A549 (cell line): ENCODE data around the gene PDE8B. TPM values are rescaled to one million over a fixed set of nuclear protein-coding genes. Genes with fewer than 3 reads are reported as not detected.
A peak's percentile ranks its signal among the peaks of the same experiment; 100 is the strongest.

Experiments used
- ATAC-seq, 2 experiments: fragments of 200-7000 bp in 1 of 2; fragments of >200 bp in 1 of 2; cut with Nextera tagmentation in 1 of 2; cut with Tn5 transposase in 1 of 2; 3 replicates each; pipeline versions ENCODE4 v1.8.0 to v1.9.1; 2018 to 2020; ENCODE audit warnings: mild to moderate bottlenecking in 1 of 2, moderate library complexity in 1 of 2
- CTCF ChIA-PET: fragments of 300-600 bp; sonication (Branson Sonifier 250); formaldehyde crosslinking; extraction: SDS; loops from one replicate; lab custom pipeline; 2021; ENCODE audit warnings: antibody characterized with exemption, inconsistent platforms; lab: Yijun Ruan, JAX
- POLR2A ChIA-PET: fragments of 350-600 bp; formaldehyde crosslinking; extraction: SDS; loops from one replicate; lab custom pipeline; 2021; ENCODE audit warnings: antibody characterized with exemption, inconsistent platforms; lab: Yijun Ruan, JAX
- DNase-seq, 2 experiments: peaks; one replicate each; pipeline versions ENCODE4 v3.0.0 to v3.0.0-alpha.2; 2011 to 2016; ENCODE audit warnings: low read depth in 1 of 2, low spot score in 1 of 2
- FAIRE-seq: peaks from 2 replicates; lab custom pipeline; 2011; peaks lifted over from hg19 to GRCh38; lab: Jason Lieb, UNC
- H3K27ac ChIP-seq, 2 experiments: fragments of >200 bp; sonication (Bioruptor Twin); formaldehyde crosslinking; 3 replicates each; pipeline ENCODE4 v1.5.1; 2016 to 2017
- H3K4me1 ChIP-seq: fragments of >200 bp; sonication (Bioruptor Twin); formaldehyde crosslinking; 3 replicates; pipeline ENCODE4 v1.6.1; 2016
- H3K4me2 ChIP-seq: fragments of >200 bp; sonication (Bioruptor Twin); formaldehyde crosslinking; 3 replicates; pipeline ENCODE4 v1.6.1; 2016
- H3K4me3 ChIP-seq: fragments of >200 bp; sonication (Bioruptor Twin); formaldehyde crosslinking; 3 replicates; pipeline ENCODE4 v1.5.1; 2016
- H3K9me3 ChIP-seq: fragments of >200 bp; sonication (Bioruptor Twin); formaldehyde crosslinking; 3 replicates; pipeline ENCODE4 v1.6.1; 2016
- CBX2 ChIP-seq: fragments of 200-600 bp; sonication (generic); IDR thresholded peaks from 2 replicates; pipeline ENCODE4 v1.6.1; 2016; ENCODE audit warnings: low read depth, mild to moderate bottlenecking, borderline replicate concordance
- CEBPB ChIP-seq, 2 experiments: fragments of >200 bp in 1 of 2; sonication (Bioruptor Twin) in 1 of 2; formaldehyde crosslinking in 1 of 2; IDR thresholded peaks; 2 replicates each; pipeline ENCODE4 v1.6.1; 2012 to 2016
- CHD4 ChIP-seq: fragments of 200-600 bp; sonication (generic); IDR thresholded peaks from 2 replicates; pipeline ENCODE4 v1.6.1; 2016; ENCODE audit warnings: antibody characterized with exemption, mild to moderate bottlenecking, borderline replicate concordance
- EHF ChIP-seq: fragments of 250-450 bp; sonication (Bioruptor Pico); IDR thresholded peaks from 2 replicates; pipeline ENCODE4 v1.5.0; 2020; ENCODE audit warnings: mild to moderate bottlenecking
- EP300 ChIP-seq, 2 experiments: fragments of >200 bp; sonication (Bioruptor Twin); formaldehyde crosslinking; IDR thresholded peaks; 2 replicates in 1 of 2; 3 replicates in 1 of 2; pipeline ENCODE4 v1.6.1; 2016 to 2017
- GATA3 ChIP-seq: IDR thresholded peaks from 2 replicates; pipeline ENCODE4 v1.6.1; 2012; ENCODE audit warnings: borderline replicate concordance
- JUNB ChIP-seq: fragments of >200 bp; sonication (Bioruptor Twin); formaldehyde crosslinking; IDR thresholded peaks from 2 replicates; pipeline ENCODE4 v1.6.1; 2016
- NPAS2 ChIP-seq: fragments of 250-450 bp; sonication (Bioruptor Pico); IDR thresholded peaks from 2 replicates; pipeline ENCODE4 v1.8.0; 2022; ENCODE audit warnings: mild to moderate bottlenecking, moderate library complexity, borderline replicate concordance
- PBX3 ChIP-seq: IDR thresholded peaks from 2 replicates; pipeline ENCODE4 v1.6.1; 2012
- RAD21 ChIP-seq, 2 experiments: fragments of >200 bp in 1 of 2; sonication (Bioruptor Twin) in 1 of 2; formaldehyde crosslinking in 1 of 2; IDR thresholded peaks in 1 of 2; conservative IDR thresholded peaks in 1 of 2; 2 replicates in 1 of 2; 3 replicates in 1 of 2; pipeline ENCODE4 v1.6.1; 2012 to 2018; ENCODE audit warnings: inconsistent platforms in 1 of 2
- ZFP36 ChIP-seq: fragments of 450-650 bp; IDR thresholded peaks from 2 replicates; pipeline ENCODE4 v1.6.1; 2014; ENCODE audit warnings: borderline replicate concordance; ENCODE audit not compliant: partially characterized antibody
- ZSCAN20 ChIP-seq: fragments of 250-450 bp; sonication (Bioruptor Pico); IDR thresholded peaks from 2 replicates; pipeline ENCODE4 v1.8.0; 2022; ENCODE audit warnings: mild to moderate bottlenecking, moderate library complexity
- WGBS: methylation state at CpG from one replicate; pipeline ENCODE4 v1.1.6; 2017; ENCODE audit errors: missing lambda C conversion rate; 5-methylcytosine and 5-hydroxymethylcytosine counted together
- polyA plus RNA-seq, 4 experiments: library from polyadenylated mRNA; depleted of rRNA in 3 of 4; stranded (reverse); fragments of >200 nt; fragmentation: RNase III in 1 of 4; extraction: RNeasy Plus Mini Kit Qiagen cat#74134 plus additional on column Dnase treatment in 1 of 4; gene quantifications; 2 replicates in 3 of 4; 3 replicates in 1 of 4; pipeline ENCODE4 v1.2.3, GENCODE V29; 2011 to 2017
- TF ChIP-seq, protein P1 (sequence below): fragments of 200-600 bp; sonication (generic); IDR thresholded peaks from 2 replicates; pipeline ENCODE4 v1.6.1; 2016; ENCODE audit warnings: antibody characterized with exemption, mild to moderate bottlenecking, moderate library complexity
- TF ChIP-seq, protein P2 (sequence below): fragments of 250-450 bp; sonication (Bioruptor Pico); IDR thresholded peaks from 2 replicates; pipeline ENCODE4 v1.5.0; 2020; ENCODE audit warnings: low read depth, mild to moderate bottlenecking, moderate library complexity
- TF ChIP-seq, protein P3 (sequence below): fragments of 250-450 bp; sonication (Bioruptor Pico); IDR thresholded peaks from 2 replicates; pipeline ENCODE4 v1.5.0; 2021; ENCODE audit warnings: mild to moderate bottlenecking, moderate library complexity, borderline replicate concordance
- TF ChIP-seq, protein P4 (sequence below): fragments of >200 bp; sonication (Bioruptor Twin); formaldehyde crosslinking; IDR thresholded peaks from 3 replicates; pipeline ENCODE4 v1.6.1; 2016

The PDE8B gene
- polyA plus RNA-seq, 2 of the 4 experiments (the other 2 are of a cell fraction), result 2.0 to 4.0 TPM

- TF ChIP-seq, protein P1, sequence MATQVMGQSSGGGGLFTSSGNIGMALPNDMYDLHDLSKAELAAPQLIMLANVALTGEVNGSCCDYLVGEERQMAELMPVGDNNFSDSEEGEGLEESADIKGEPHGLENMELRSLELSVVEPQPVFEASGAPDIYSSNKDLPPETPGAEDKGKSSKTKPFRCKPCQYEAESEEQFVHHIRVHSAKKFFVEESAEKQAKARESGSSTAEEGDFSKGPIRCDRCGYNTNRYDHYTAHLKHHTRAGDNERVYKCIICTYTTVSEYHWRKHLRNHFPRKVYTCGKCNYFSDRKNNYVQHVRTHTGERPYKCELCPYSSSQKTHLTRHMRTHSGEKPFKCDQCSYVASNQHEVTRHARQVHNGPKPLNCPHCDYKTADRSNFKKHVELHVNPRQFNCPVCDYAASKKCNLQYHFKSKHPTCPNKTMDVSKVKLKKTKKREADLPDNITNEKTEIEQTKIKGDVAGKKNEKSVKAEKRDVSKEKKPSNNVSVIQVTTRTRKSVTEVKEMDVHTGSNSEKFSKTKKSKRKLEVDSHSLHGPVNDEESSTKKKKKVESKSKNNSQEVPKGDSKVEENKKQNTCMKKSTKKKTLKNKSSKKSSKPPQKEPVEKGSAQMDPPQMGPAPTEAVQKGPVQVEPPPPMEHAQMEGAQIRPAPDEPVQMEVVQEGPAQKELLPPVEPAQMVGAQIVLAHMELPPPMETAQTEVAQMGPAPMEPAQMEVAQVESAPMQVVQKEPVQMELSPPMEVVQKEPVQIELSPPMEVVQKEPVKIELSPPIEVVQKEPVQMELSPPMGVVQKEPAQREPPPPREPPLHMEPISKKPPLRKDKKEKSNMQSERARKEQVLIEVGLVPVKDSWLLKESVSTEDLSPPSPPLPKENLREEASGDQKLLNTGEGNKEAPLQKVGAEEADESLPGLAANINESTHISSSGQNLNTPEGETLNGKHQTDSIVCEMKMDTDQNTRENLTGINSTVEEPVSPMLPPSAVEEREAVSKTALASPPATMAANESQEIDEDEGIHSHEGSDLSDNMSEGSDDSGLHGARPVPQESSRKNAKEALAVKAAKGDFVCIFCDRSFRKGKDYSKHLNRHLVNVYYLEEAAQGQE, result no peak
- TF ChIP-seq, protein P2, sequence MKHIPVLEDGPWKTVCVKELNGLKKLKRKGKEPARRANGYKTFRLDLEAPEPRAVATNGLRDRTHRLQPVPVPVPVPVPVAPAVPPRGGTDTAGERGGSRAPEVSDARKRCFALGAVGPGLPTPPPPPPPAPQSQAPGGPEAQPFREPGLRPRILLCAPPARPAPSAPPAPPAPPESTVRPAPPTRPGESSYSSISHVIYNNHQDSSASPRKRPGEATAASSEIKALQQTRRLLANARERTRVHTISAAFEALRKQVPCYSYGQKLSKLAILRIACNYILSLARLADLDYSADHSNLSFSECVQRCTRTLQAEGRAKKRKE, result no peak
- no peak for TF ChIP-seq CBX2
- no peak for TF ChIP-seq EHF (CRISPR knock-in tag)
- no peak for TF ChIP-seq CHD4
- no peak for TF ChIP-seq NPAS2 (CRISPR knock-in tag)
- TF ChIP-seq PBX3, result no peak
- TF ChIP-seq, all 56 proteins: peak for 0
These were observed 214.9 kb downstream of the PDE8B start (continued) for GRCh38 chr5:77425420-77425819.

DNA sequence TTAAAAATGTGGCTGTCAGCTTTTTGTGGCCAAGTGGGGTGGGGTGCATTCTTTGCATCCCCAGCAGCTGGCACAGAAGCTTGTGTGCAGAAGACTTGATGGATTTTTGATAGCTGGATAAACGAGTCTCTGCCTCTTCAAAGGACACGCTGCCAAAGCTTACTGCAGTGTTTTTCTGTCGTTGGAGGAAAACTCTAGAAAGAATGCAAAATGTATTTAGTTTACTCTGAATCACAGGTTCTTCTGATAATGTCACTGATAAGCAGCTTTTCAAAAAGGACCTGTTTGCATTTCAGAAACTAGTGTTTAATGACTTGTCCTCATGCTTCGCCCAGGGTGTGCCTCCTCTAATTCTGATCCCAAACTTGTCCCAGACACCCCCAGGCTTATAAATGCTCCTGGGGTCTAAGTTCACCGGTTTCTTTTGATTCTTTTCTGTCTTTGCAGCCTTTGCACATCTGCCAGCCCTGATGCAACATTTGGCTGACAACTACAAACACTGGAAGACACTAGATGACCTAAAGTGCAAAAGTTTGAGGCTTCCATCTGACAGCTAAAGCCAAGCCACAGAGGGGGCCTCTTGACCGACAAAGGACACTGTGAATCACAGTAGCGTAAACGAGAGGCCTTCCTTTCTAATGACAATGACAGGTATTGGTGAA is 215.6 kb downstream of the PDE8B start:
- no peaks in the 10 kb centered on the region for H3K9me3 ChIP-seq
- no peak overlapping the region for H3K4me3 ChIP-seq
- CTCF ChIA-PET, result interaction anchor here (0.6 to 3.9 kb wide), 6 partner anchors 10 to 381 kb away, joined by 3 to 15 read pairs (median 6); partner anchors contain the start of gene WDR41
- no peak for FAIRE-seq
- POLR2A ChIA-PET, result interaction anchor here (0.8 kb wide), 1 partner anchor 258 kb away, joined by 3 read pairs; no protein-coding TSS in a partner anchor
- TF ChIP-seq PBX3 (no peak), EP300 (IDR thresholded peaks at IDR 0.05) (peak in 1 of 2 experiments; percentile 35; a peak in 1 of 5 replicates), GATA3 (peak; percentile 80; the same call in 1 of the 2 replicates), CEBPB (IDR thresholded peaks at IDR 0.05) (no peak; a peak in 1 of 4 replicates), JUNB (peak; percentile 24; the same call in 1 of the 2 replicates), ZSCAN20 (CRISPR knock-in tag) (no peak), ZFP36 (no peak), RAD21 (conservative IDR thresholded peaks at IDR 0.05 in 1 of 2, IDR thresholded peaks at IDR 0.05 in 1 of 2) (no peak)
- TF ChIP-seq, protein P3, sequence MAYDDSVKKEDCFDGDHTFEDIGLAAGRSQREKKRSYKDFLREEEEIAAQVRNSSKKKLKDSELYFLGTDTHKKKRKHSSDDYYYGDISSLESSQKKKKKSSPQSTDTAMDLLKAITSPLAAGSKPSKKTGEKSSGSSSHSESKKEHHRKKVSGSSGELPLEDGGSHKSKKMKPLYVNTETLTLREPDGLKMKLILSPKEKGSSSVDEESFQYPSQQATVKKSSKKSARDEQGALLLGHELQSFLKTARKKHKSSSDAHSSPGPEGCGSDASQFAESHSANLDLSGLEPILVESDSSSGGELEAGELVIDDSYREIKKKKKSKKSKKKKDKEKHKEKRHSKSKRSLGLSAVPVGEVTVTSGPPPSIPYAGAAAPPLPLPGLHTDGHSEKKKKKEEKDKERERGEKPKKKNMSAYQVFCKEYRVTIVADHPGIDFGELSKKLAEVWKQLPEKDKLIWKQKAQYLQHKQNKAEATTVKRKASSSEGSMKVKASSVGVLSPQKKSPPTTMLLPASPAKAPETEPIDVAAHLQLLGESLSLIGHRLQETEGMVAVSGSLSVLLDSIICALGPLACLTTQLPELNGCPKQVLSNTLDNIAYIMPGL (CRISPR knock-in tag), result no peak
- TF ChIP-seq, protein P4, sequence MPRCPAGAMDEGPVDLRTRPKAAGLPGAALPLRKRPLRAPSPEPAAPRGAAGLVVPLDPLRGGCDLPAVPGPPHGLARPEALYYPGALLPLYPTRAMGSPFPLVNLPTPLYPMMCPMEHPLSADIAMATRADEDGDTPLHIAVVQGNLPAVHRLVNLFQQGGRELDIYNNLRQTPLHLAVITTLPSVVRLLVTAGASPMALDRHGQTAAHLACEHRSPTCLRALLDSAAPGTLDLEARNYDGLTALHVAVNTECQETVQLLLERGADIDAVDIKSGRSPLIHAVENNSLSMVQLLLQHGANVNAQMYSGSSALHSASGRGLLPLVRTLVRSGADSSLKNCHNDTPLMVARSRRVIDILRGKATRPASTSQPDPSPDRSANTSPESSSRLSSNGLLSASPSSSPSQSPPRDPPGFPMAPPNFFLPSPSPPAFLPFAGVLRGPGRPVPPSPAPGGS, result 0 out of 3 replicates have a peak, but pooled peaks have one; percentile 31
- H3K4me1 ChIP-seq, result peaks cover 30% of the 10 kb centered on the region
- WGBS, result 15% methylated on average over 8 of the region's 8 CpGs
- peak overlapping the region; percentile 22 for H3K4me2 ChIP-seq
- peak overlapping the region; percentile 15 to 52; a peak in 4 of 6 replicates for H3K27ac ChIP-seq
- ATAC-seq, result peak; percentile 29 to 35; a peak in 3 of 6 replicates
- peak in 1 of 2 experiments; percentile 37 for DNase-seq
